Measurements from ENCODE around the gene PYGB.
A peak's percentile ranks its signal among the peaks of the same experiment; 100 is the strongest.

PYGB gene

GRCh38 chr20:25216199-25216945 lies 31.5 kb upstream of the PYGB start:
- no peak for DNase-seq

DNA sequence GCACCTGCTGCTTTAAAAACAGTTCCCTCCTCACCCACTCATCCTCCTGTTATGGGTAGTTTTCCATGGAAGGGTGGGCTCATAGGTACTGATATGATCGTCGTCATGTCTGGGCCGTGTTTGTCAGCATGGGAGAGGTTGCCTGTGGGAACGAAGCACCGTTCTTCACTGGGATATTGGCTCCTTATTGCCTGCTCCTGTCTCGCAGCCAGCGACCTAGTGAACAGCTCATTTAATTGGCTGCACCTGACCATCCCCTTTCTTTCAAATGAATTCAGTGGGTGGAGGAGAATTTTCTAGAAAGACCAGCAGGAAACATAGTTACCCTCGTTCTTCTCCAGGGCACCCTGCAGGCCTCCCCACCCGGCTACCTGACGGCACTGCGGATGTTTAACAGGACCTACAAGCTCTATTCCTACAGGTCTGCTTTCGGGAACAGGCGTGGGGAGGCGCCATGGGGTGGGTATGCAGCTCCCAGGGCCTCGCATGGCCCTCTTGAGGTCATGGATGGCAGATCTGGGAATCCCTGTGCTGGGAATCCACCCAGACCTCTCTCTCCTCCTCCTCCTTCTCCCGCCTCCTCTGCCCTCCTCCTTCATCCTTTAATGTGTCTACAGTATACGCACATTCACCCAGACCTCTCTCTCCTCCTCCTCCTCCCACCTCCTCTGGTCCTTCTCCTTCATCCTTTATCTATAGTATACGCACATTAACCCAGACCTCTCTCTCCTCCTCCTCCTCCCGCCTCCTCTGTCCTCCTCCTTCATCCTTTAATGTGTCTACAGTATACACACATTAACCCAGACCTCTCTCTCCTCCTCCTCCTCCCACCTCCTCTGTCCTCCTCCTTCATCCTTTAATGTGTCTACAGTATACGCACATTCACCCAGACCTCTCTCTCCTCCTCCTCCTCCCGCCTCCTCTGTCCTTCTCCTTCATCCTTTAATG lies 30.4 kb upstream of the PYGB start:
- DNase-seq, result no peak

GRCh38 chr20:25218109-25218486 lies 29.8 kb upstream of the PYGB start:
- no peak for DNase-seq

DNA sequence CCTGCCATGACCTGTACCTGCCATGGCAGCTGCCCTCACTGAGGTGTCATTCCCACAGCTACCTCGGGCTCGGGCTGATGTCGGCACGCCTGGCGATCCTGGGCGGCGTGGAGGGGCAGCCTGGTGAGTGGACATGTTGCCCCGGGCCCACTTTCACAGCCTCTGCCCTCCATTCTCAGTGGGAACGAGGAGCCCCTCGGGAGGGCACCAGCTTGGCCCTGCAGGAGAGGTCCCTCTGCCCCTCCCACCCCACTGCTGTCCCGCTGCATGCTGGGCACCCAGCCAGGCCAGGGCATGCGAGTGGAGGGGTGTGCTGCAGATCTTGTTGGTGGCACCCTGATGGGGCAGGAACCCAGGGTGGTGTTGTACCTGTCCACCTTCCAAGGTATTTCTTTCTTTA lies 29.4 kb upstream of the PYGB start:
- no peak for DNase-seq

GRCh38 chr20:25219365-25219764 lies 28.5 kb upstream of the PYGB start:
- no peak for DNase-seq

- DNase-seq, result no peak
These were observed 27.7 kb upstream of the PYGB start for GRCh38 chr20:25220021-25220730.

GRCh38 chr20:25220810-25221591 lies 26.9 kb upstream of the PYGB start:
- no peak for DNase-seq

DNA sequence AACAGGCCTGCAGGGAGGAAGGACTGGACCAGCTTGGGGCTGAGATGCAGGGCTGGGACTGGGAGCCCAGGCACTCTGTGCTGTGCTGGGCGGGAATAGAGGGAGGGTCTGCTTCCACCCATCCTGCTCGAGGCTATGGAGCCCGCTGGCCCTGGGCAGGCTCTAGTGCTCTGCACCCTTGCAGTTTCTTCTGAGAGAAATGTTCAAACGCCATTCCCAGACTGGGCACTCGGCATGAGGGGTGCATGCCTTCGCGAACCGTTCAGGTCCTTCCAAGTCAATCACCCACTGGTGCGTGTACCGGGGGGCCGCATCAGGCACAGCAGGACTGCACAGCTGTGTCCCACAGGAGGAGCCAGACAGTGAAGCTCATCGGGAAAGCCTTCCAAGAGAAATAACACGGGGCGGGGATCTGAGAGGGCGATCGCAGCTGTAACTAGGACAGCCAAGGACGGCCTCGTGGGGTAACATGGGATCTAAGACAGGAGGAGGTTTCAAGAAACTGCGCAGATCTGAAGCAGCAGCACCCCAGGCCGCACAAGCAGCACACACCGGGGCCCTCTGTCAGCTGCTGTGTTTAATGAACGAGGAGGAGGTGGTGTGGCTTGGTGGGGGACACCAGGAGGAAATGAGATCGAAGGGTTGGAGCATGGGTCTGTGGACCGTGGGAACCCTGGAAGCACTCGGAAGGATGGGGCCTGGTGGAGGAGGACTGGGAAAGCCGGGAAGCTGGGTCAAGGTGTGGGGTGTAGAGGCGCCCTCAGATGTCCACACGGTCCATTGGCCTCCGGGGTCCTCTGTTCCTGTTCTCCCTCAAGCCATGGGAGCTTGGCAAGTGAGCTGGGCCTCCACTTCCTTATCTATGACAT lies 26.1 kb upstream of the PYGB start:
- no peak for DNase-seq

DNA sequence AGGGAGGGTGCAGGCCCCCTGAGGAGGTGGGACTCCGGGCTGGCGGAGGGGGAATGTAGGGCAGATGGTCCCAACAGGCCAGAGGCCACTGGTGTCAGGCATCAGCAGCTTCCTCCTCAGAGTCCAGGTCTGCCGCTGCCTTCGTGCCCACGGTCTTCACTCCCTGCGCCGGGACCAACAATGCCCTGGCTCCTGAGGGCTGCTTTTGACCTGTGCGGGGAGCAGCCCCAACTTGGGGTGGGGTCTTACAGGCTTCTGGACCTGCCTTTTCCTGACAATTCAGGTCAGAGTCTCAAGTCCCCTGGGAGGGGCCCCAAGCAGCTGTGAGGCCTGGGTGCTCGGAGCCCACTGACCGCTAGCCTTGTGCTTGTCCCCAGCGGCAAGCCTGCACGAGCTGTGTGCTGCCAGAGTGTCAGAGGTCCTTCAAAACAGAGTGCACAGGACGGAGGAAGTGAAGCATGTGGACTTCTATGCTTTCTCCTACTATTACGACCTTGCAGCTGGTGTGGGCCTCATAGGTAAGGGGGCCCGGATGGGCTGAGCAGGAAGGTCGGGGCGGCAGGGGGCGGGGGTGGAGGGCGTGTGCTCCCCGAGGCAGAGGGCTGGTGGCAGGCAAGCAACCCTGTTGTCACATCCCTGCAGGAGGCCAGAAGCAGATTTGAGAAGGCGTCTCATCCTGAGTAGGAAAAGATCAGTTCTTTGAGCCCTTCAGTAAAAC lies 25.3 kb upstream of the PYGB start:
- no peak for DNase-seq

GRCh38 chr20:25223179-25223661 lies 24.7 kb upstream of the PYGB start:
- DNase-seq, result no peak

DNA sequence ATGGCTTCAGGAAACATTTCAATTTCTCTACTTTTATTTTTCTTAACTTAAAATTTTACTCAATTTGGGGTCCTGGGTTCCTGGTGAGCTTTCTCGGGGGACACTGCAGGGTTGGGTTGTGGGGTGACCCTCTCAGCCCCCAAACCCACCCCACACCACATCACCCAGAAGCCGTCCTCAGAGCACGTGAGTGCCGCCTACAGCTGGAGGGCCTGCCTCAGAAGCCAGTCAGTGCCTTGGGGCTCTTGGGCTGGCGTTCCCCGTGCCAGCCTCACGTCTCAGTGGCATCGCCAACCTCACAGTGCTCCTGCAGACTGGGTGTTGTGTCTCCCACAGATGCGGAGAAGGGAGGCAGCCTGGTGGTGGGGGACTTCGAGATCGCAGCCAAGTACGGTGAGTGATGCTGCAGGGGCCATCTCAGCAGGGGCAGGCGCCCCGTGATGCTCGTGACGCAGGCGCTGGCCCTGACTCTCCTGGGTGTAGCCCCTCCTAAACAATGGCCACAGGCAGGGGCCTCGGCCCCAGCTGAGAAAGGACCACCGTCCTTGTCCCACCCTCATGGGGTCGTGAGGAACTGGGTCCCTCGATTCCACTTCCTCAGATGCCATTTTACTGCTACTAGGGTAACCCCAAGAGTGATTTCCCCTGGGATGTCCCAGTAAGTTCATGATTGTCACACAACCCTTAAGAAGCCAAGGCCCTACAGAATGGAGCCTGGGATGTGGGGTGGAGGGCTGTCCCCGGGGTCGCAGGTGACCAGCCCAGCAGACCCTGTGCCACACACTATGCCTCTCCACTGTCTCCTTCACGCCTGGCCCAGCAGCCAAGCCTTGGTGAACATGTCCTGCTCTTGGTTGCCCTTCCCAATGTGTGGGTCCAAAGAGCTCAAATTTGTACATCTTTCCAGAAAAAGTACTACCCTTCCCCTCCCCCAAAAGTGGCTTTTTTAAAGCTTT lies 23.8 kb upstream of the PYGB start:
- DNase-seq, result no peak

GRCh38 chr20:25224941-25225340 lies 22.9 kb upstream of the PYGB start:
- DNase-seq, result no peak

- DNase-seq, result no peak
These were observed 22.0 kb upstream of the PYGB start for GRCh38 chr20:25225642-25226432.

- peak; percentile 32 to 53 (median 45) for DNase-seq
These were observed 21.2 kb upstream of the PYGB start for GRCh38 chr20:25226433-25227316.

DNA sequence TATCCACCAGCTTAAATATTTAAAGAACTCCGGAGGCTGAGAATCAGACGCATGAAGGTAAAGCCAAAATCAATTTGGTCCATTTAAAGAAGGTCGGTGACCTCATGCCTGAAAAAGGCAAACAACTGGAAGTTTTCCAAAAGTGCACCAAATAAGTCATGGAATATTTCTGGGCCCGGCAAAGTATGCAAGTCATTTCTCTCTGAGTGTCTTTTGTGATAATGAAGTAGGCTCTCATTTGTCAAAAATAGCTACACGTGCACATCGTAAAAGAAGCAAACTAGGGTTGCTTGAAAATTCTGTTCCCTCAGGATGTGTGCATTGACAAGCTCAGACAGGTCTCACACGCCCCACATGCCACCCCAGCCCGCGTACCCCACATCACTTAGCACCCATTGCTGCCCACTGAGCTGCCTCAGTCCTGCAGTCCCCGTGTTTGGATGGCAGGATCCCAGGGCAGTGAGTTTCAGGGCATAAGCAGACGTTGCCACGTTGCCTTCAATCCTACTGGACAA lies 20.5 kb upstream of the PYGB start:
- DNase-seq, result no peak

- DNase-seq, result no peak
These were observed 18.3 kb upstream of the PYGB start for GRCh38 chr20:25229486-25230165.

Data from suppressor macrophage treated with lipopolysaccharide for 1 hour (primary cell).